Panc1 (cell line): ENCODE measurements around the gene TBC1D13. TPM values are rescaled to one million over a fixed set of nuclear protein-coding genes. Genes with fewer than 3 reads are reported as not detected.

Experiments
- ATAC-seq: fragments of 200-7000 bp; cut with Tn5 transposase; 2 replicates; pipeline ENCODE4 v1.9.1; 2020; ENCODE audit warnings: mild to moderate bottlenecking, moderate library complexity
- BruUV-seq: library from RNA; stranded (reverse); fragments of 400-500 nt; replicated peaks from 2 replicates; lab custom pipeline; 2021; lab: Mats Ljungman, UMichigan
- CTCF ChIA-PET: fragments of 300-600 bp; sonication (Branson Sonifier 250); formaldehyde crosslinking; loops from one replicate; lab custom pipeline; 2022; ENCODE audit warnings: antibody characterized with exemption; lab: Charles Lee
- POLR2A ChIA-PET: fragments of 300-600 bp; sonication (Branson Sonifier 250); formaldehyde crosslinking; loops from one replicate; lab custom pipeline; 2022; ENCODE audit warnings: antibody characterized with exemption; lab: Charles Lee
- DNase-seq: peaks from one replicate; pipeline ENCODE4 v3.0.0-alpha.2; 2010; ENCODE audit warnings: low read depth, low spot score
- H3K27ac ChIP-seq: 2 replicates; pipeline ENCODE4 v1.5.1; 2011; ENCODE audit warnings: mild to moderate bottlenecking, low read length, inconsistent platforms
- H3K27me3 ChIP-seq: fragments of 200-500 bp; sonication (Bioruptor generic); 2 replicates; pipeline ENCODE4 v1.6.0; 2014; ENCODE audit warnings: low read length, inconsistent platforms; ENCODE audit not compliant: control insufficient read depth, insufficient read depth
- H3K36me3 ChIP-seq: fragments of 200-500 bp; sonication (Bioruptor generic); 2 replicates; pipeline ENCODE4 v1.5.1; 2014; ENCODE audit warnings: inconsistent platforms, mild to moderate bottlenecking, low read length, moderate library complexity; ENCODE audit not compliant: control insufficient read depth, insufficient read depth
- H3K4me1 ChIP-seq: 2 replicates; pipeline ENCODE4 v1.5.1; 2011; ENCODE audit warnings: inconsistent platforms, mild to moderate bottlenecking, low read length, moderate library complexity; ENCODE audit not compliant: control insufficient read depth, insufficient read depth
- H3K4me3 ChIP-seq, 2 experiments: 2 replicates each; pipeline ENCODE4 v1.5.1; 2011 to 2012; ENCODE audit warnings: low read depth in 2 of 2, low read length in 2 of 2, mild to moderate bottlenecking in 2 of 2, inconsistent platforms in 1 of 2, moderate library complexity in 1 of 2
- H3K9me3 ChIP-seq: fragments of 200-500 bp; sonication (Bioruptor generic); 2 replicates; pipeline ENCODE4 v1.5.1; 2014; ENCODE audit warnings: low read depth, mild to moderate bottlenecking, inconsistent platforms, low read length, moderate library complexity; ENCODE audit not compliant: control insufficient read depth, insufficient read depth
- POLR2AphosphoS5 ChIP-seq: IDR thresholded peaks from 2 replicates; pipeline ENCODE4 v1.6.1; 2012; ENCODE audit warnings: mild to moderate bottlenecking, low read depth, low read length, moderate library complexity
- SIN3A ChIP-seq: IDR thresholded peaks from 2 replicates; pipeline ENCODE4 v1.6.1; 2012; ENCODE audit warnings: low read depth, mild to moderate bottlenecking, low read length, moderate library complexity, borderline replicate concordance; ENCODE audit not compliant: insufficient read depth
- TCF7L2 ChIP-seq: IDR thresholded peaks from 2 replicates; pipeline ENCODE4 v1.6.1; 2011; ENCODE audit warnings: mild to moderate bottlenecking, low read depth, low read length, inconsistent platforms
- in situ Hi-C: cut with HindIII; loops from 2 replicates; pipeline ENCODE4 v1.10.0; 2016; ENCODE audit warnings: low sequenced_read_pairs, low pct_unique_long_range_greater_than_20kb
- intact Hi-C: fragments of 100-400 bp; cut with micrococcal nuclease; formaldehyde crosslinking; loops from one replicate; pipeline ENCODE4 v1.10.0; 2022; ENCODE audit not compliant: unreplicated experiment
- total RNA-seq: library from RNA; stranded (reverse); gene quantifications from one replicate; pipeline ENCODE4 v1.2.1, GENCODE V29; 2021; ENCODE audit not compliant: unreplicated experiment
- TF ChIP-seq, protein P1 (sequence below): fragments of 450-650 bp; IDR thresholded peaks from 2 replicates; pipeline ENCODE4 v1.5.1; 2017; ENCODE audit warnings: mild to moderate bottlenecking
- TF ChIP-seq, protein P2 (sequence below), 2 experiments: IDR thresholded peaks; 2 replicates each; pipeline ENCODE4 v1.6.1; 2011 to 2012; ENCODE audit warnings: low read depth in 2 of 2, control low read depth in 1 of 2, low read length in 1 of 2, mild to moderate bottlenecking in 1 of 2, moderate library complexity in 1 of 2; ENCODE audit not compliant: insufficient read depth in 1 of 2

TBC1D13 gene
- total RNA-seq, 1 experiment from 2014 or later: 21.3 TPM

GRCh38 chr9:128807827-128808226 lies 20.8 kb downstream of the TBC1D13 start:
- Histone ChIP-seq H3K36me3 (no peaks in the 10 kb centered on the region), H3K4me3 (no peak overlapping the region), H3K9me3 (no peaks in the 10 kb centered on the region), H3K27me3 (no peaks in the 10 kb centered on the region), H3K27ac (no peak overlapping the region), H3K4me1 (no peaks in the 10 kb centered on the region)
- ATAC-seq (no peak), DNase-seq (no peak)
- BruUV-seq: no TSS peak
- ChIA-PET POLR2A (no interaction called here), CTCF (no interaction called here)
- in situ Hi-C loops (no loop called here), intact Hi-C loops (no loop called here)
- TF ChIP-seq POLR2AphosphoS5 (no peak), SIN3A (no peak), TCF7L2 (no peak)
- TF ChIP-seq, protein P1, sequence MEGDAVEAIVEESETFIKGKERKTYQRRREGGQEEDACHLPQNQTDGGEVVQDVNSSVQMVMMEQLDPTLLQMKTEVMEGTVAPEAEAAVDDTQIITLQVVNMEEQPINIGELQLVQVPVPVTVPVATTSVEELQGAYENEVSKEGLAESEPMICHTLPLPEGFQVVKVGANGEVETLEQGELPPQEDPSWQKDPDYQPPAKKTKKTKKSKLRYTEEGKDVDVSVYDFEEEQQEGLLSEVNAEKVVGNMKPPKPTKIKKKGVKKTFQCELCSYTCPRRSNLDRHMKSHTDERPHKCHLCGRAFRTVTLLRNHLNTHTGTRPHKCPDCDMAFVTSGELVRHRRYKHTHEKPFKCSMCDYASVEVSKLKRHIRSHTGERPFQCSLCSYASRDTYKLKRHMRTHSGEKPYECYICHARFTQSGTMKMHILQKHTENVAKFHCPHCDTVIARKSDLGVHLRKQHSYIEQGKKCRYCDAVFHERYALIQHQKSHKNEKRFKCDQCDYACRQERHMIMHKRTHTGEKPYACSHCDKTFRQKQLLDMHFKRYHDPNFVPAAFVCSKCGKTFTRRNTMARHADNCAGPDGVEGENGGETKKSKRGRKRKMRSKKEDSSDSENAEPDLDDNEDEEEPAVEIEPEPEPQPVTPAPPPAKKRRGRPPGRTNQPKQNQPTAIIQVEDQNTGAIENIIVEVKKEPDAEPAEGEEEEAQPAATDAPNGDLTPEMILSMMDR: no peak
- TF ChIP-seq, protein P2, sequence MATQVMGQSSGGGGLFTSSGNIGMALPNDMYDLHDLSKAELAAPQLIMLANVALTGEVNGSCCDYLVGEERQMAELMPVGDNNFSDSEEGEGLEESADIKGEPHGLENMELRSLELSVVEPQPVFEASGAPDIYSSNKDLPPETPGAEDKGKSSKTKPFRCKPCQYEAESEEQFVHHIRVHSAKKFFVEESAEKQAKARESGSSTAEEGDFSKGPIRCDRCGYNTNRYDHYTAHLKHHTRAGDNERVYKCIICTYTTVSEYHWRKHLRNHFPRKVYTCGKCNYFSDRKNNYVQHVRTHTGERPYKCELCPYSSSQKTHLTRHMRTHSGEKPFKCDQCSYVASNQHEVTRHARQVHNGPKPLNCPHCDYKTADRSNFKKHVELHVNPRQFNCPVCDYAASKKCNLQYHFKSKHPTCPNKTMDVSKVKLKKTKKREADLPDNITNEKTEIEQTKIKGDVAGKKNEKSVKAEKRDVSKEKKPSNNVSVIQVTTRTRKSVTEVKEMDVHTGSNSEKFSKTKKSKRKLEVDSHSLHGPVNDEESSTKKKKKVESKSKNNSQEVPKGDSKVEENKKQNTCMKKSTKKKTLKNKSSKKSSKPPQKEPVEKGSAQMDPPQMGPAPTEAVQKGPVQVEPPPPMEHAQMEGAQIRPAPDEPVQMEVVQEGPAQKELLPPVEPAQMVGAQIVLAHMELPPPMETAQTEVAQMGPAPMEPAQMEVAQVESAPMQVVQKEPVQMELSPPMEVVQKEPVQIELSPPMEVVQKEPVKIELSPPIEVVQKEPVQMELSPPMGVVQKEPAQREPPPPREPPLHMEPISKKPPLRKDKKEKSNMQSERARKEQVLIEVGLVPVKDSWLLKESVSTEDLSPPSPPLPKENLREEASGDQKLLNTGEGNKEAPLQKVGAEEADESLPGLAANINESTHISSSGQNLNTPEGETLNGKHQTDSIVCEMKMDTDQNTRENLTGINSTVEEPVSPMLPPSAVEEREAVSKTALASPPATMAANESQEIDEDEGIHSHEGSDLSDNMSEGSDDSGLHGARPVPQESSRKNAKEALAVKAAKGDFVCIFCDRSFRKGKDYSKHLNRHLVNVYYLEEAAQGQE (IDR thresholded peaks at IDR 0.05; ENCODE audit: insufficient read depth in 1 of 2, low read depth in 2 of 2, low read length in 1 of 2): no peak

DNA sequence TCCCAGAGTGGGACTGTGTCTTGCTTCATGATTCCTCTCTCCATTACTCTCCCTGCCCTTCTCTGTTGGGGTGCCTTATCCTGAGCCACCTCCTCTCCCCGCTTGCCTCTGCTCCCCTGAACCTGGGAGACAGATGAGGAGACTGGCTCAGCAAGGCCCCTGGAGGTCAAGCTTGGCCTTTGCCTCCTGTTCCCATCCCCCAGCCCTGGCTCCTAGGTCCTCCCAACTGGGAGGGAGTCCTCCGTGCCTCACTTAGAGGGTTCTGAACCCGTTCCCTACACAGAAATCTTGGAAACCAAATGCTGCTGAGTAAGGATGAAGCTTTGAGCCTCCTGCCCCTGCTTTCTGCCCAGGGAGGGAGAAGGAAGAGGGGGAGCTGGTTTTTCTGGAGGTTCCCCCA lies 21.5 kb downstream of the TBC1D13 start:
- CTCF ChIA-PET: no interaction called here
- ATAC-seq: no peak
- BruUV-seq: no TSS peak

More for the DNA sequence above, 21.5 kb downstream of the TBC1D13 start:
- no peak for TF ChIP-seq SIN3A
- TF ChIP-seq POLR2AphosphoS5: no peak
- TF ChIP-seq, protein P1: no peak
- no peaks in the 10 kb centered on the region for H3K9me3 ChIP-seq
- no peaks in the 10 kb centered on the region for H3K36me3 ChIP-seq
- H3K27ac ChIP-seq: no peak overlapping the region
- no peak overlapping the region for H3K4me3 ChIP-seq
- in situ Hi-C loops: no loop called here
- DNase-seq: no peak
- H3K4me1 ChIP-seq: no peaks in the 10 kb centered on the region
- POLR2A ChIA-PET: no interaction called here
- intact Hi-C loops: no loop called here
- no peaks in the 10 kb centered on the region for H3K27me3 ChIP-seq
